Activated CD4-positive, alpha-beta T cell treated with anti-CD3 and anti-CD28 coated beads, Interleukin-10, Interleukin-2, amounts not matched to agents 100 ng/mL and 50 ng/mL, durations not matched to agents 16 hours and 8 hours (primary cell): ENCODE results near the gene AKIP1.

Experiments
- DNase-seq: peaks from one replicate; pipeline ENCODE4 v3.0.0-alpha.2; 2020

The AKIP1 gene

DNA sequence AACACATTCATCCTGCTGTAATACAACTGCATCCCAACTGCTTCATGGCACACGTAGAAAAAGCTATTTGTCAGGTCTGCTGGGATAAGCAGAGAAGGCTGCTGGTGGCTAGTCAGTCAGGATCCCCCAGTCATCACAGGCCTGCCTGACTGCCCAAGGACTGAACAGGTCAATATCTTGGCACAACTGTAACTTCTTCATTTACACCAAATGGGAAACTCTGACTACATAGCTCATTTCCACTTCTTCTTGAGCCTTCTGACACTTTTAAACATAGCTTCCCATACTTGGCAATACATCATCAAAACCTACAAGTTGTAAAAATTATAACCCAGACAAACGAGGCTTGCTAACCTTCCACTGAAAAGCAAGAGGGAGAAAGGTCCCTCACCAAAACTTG is 50.4 kb downstream of the AKIP1 start:
- no peak for DNase-seq

DNA sequence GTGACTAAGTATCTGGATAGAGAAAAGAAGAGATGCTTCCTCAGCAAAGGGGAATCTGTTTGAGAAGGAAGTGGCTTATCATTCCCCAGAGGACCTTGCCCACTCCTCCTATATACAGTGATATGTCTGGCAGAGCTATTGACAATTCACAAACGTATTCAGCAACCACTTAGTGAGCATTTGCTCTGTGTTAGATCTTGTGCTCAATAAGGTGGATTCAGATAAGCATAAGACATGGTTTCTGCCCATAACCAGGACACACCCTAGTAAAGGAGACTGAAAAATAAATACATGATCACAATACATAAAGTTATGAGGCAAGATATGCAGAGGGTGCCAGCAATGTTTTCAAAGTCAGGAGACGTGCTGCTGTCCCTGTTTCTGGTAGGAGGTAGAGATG is 51.9 kb downstream of the AKIP1 start:
- DNase-seq, result no peak

DNA sequence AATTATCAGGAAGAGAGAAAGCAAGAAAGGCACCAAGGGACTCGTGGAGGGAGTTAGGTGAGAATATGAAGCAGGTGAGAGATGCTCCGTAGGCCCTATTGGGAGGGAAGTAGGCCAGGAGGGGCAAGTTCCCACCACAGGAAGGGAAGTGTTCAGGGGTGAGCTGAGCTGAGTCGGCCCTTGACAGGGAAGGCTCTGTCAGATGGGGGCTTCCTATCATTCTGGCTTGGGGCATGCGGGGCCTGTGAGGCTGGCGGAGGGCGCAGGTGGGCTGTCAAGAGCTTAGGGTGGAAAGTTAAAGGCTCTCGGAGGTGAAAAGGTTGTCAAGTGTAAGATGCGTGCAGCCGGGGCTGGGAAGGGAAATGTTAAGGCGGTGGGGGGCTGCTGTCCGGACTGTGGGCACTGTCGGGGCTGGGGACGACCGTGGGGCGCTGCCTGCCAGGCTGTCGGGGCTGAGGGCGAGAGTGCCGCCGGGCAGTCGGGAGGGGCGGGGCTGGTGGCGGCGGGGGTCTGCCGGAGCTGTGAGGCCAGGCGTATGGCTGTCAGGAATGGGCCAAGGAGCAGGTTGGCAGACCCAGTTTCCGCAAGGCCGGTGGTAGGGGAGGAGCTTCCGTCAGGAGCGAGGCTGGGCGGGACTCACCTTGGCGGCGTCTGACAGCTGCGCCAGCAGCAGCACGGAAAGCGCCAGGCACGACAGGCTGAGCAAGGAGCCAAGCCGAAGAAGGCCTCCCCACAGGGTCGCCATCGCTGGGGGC is 52.8 kb downstream of the AKIP1 start:
- DNase-seq, result peak; percentile 85

DNA sequence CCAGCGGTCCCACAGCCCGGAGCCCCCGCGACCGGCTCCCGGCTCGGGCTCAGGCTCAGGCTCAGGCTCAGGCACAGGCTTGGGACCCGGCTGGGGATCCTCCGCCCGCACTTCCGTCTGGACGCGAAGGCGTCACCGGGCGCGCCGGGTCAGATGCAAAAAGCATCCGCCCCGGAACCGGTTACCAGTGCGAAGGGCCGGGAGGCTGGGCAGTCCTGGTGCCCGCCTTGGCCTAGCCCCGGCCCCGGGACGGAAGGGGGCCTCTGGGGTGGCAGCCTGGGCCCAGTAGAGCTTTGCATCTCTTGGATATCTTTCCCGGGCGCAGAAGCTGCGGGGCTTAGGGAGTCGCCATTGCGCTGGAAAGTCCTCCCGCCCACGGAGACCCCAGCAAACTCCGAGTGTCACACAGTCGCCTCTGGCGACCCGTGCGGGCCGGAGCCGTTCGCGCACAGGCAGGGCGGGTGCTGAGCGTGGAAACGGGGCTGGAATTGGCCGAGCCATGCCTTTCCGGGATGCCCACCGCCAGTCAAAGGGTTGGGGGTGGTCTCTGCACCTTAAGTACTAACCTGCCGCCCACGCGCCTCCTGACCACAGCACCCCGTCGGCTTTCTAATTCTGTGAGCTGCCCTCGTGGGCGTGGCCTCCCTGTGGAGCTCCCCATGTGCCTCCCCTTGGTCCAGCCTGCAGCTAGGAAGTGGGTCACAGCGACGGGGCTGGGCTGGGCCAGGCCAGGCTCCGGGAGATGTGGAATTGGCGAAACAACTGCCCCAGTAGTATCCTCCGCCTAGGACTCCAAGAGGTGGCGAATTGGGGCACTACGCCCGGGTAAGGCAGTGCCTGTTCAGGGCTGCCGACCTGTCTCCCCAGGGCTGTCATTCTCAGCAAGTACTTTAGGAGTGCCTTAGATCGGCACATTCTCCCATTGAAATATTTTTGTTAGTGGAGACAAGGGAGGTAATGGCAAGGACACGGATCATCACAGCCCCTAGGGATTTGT is 53.6 kb downstream of the AKIP1 start, which contains the start of gene TMEM9B:
TMEM9B (minus strand) TSS at position 119 of the 997 bp plus-strand sequence. CDS start 129 bp downstream, outside the sequence.
- DNase-seq, result peak; percentile 92

DNA sequence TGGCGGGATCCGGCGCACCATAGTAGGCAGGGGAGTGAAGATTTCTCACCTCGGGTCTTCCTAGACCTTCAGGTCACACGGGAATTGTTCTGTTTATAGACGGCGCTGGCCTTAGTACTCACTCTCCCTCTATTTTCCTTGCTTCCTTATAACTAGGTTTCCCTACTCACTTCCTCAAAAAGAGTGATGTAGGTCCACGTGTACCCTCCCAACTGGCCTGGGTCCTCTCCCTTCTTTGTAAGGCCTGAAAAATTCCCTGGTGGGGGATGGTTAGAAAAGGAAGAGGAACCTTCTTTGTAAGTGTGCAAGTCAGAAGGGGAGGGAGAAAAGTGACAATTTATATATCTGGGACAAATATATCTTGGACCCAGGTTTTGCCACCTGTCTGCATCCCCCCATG is 56.2 kb downstream of the AKIP1 start:
- DNase-seq, result no peak
